GM12878 (cell line): Measurements from ENCODE around the gene CD58. TPM values are rescaled to one million over a fixed set of nuclear protein-coding genes. Genes with fewer than 3 reads are reported as not detected.

ENCODE experiments used
- ATAC-seq: fragments of 200-7000 bp; cut with Tn5 transposase; 3 replicates; pipeline ENCODE4 v1.9.1; 2020; ENCODE audit warnings: mild to moderate bottlenecking, moderate library complexity
- BruUV-seq: library from RNA; stranded (reverse); fragments of 400-500 nt; replicated peaks from 2 replicates; lab custom pipeline; 2021; lab: Mats Ljungman, UMichigan
- CTCF ChIA-PET: fragments of 300-600 bp; sonication (Branson Sonifier 250); formaldehyde crosslinking; extraction: SDS; loops from one replicate; lab custom pipeline; 2021; ENCODE audit warnings: inconsistent platforms; lab: Yijun Ruan, JAX
- POLR2A ChIA-PET: fragments of 350-600 bp; formaldehyde crosslinking; extraction: SDS; loops from one replicate; lab custom pipeline; 2021; ENCODE audit warnings: inconsistent platforms; lab: Charles Lee
- RAD21 ChIA-PET: fragments of 300-600 bp; sonication (Branson Sonifier 250); formaldehyde crosslinking; loops from one replicate; lab custom pipeline; 2023; ENCODE audit warnings: antibody characterized with exemption; ENCODE audit not compliant: unreplicated experiment; lab: Charles Lee
- SMC1A ChIA-PET: fragments of 300-600 bp; sonication (Branson Sonifier 250); formaldehyde crosslinking; loops from one replicate; lab custom pipeline; 2023; ENCODE audit not compliant: unreplicated experiment, uncharacterized antibody; lab: Charles Lee
- DNase-seq: peaks from one replicate; pipeline ENCODE4 v3.0.0-alpha.2; 2011; ENCODE audit warnings: low read depth, low spot score
- FAIRE-seq: peaks from 3 replicates; lab custom pipeline; 2011; peaks lifted over from hg19 to GRCh38; lab: Jason Lieb, UNC
- H2AFZ ChIP-seq: 2 replicates; pipeline ENCODE4 v1.6.0; 2011; ENCODE audit warnings: low read depth, low read length, control low read depth; ENCODE audit not compliant: control insufficient read depth
- H3K27ac ChIP-seq: 2 replicates; pipeline ENCODE4 v1.5.1; 2011; ENCODE audit warnings: control low read depth; ENCODE audit not compliant: control insufficient read depth, insufficient read depth
- H3K27me3 ChIP-seq, 2 experiments: replicated peaks in 1 of 2; 2 replicates each; pipeline versions ENCODE4 v1.6.0 to v1.6.1; 2011; ENCODE audit warnings: low read length in 1 of 2; ENCODE audit not compliant: control insufficient read depth in 2 of 2, insufficient read depth in 2 of 2
- H3K36me3 ChIP-seq, 2 experiments: 2 replicates each; pipeline ENCODE4 v1.5.1; 2011; ENCODE audit warnings: low read length in 1 of 2; ENCODE audit not compliant: control insufficient read depth in 2 of 2, insufficient read depth in 2 of 2
- H3K4me1 ChIP-seq: 2 replicates; pipeline ENCODE4 v1.6.1; 2011; ENCODE audit warnings: mild to moderate bottlenecking, low read length, moderate library complexity, mixed read lengths; ENCODE audit not compliant: control insufficient read depth, insufficient read depth
- H3K4me2 ChIP-seq: 2 replicates; pipeline ENCODE4 v1.6.0; 2011; ENCODE audit warnings: control low read depth; ENCODE audit not compliant: control insufficient read depth, insufficient read depth
- H3K4me3 ChIP-seq: fragments of 200-600 bp; sonication (generic); 2 replicates; pipeline ENCODE4 v1.5.1; 2016
- H3K79me2 ChIP-seq: 2 replicates; pipeline ENCODE4 v1.6.0; 2011; ENCODE audit warnings: low read length; ENCODE audit not compliant: control insufficient read depth, insufficient read depth
- H3K9ac ChIP-seq: 2 replicates; pipeline ENCODE4 v1.8.0; 2011; ENCODE audit warnings: low read length, control low read depth, mixed read lengths; ENCODE audit not compliant: control insufficient read depth, insufficient read depth
- H3K9me3 ChIP-seq: replicated peaks from 3 replicates; pipeline ENCODE4 v1.5.1; 2011; ENCODE audit warnings: mild to moderate bottlenecking, low read length; ENCODE audit not compliant: control insufficient read depth, insufficient read depth
- H4K20me1 ChIP-seq: 2 replicates; pipeline ENCODE4 v1.6.0; 2011; ENCODE audit not compliant: control insufficient read depth, insufficient read depth
- NR2C2 ChIP-seq: IDR thresholded peaks from 2 replicates; pipeline ENCODE4 v1.6.1; 2011; ENCODE audit warnings: borderline replicate concordance, low read depth; ENCODE audit not compliant: control insufficient read depth, insufficient read length
- POLR2AphosphoS2 ChIP-seq: IDR thresholded peaks from 2 replicates; pipeline ENCODE4 v1.6.1; 2011; ENCODE audit warnings: low read depth, mild to moderate bottlenecking, low read length, improper control_type of control experiment, moderate library complexity
- RUNX3 ChIP-seq: IDR thresholded peaks from 2 replicates; pipeline ENCODE4 v1.6.1; 2012; ENCODE audit warnings: low read length, inconsistent platforms
- SIX5 ChIP-seq: IDR thresholded peaks from 2 replicates; pipeline ENCODE4 v1.6.1; 2011; ENCODE audit warnings: mild to moderate bottlenecking, low read depth, low read length, moderate library complexity; ENCODE audit not compliant: severe bottlenecking
- WGBS: methylation state at CpG from one replicate; pipeline ENCODE4 v1.1.6; 2016; ENCODE audit warnings: low lambda C conversion rate; ENCODE audit not compliant: insufficient replicate concordance, insufficient coverage; ENCODE audit errors: missing lambda C conversion rate; 5-methylcytosine and 5-hydroxymethylcytosine counted together
- in situ Hi-C: fragments of 300-500 bp; cut with MboI; formaldehyde crosslinking; loops from 9 replicates; pipeline ENCODE4 v1.14.3; 2018; ENCODE audit warnings: mixed read lengths
- intact Hi-C: fragments of 100-400 bp; cut with micrococcal nuclease; formaldehyde crosslinking; loops from one replicate; pipeline ENCODE4 v1.14.2; 2022; ENCODE audit not compliant: unreplicated experiment
- polyA plus RNA-seq, 11 experiments: library from polyadenylated mRNA; depleted of rRNA in 4 of 11; unstranded in 6 of 11; stranded (reverse) in 5 of 11; fragments of >200 nt; fragmentation: Nextera tagmentation in 4 of 11; fragmentation: Illumina TruSeq in 1 of 11; extraction: Ambion mirVana in 4 of 11; extraction: Trizol in 1 of 11; gene quantifications; 1 replicate in 1 of 11; 2 replicates in 10 of 11; pipeline versions ENCODE4 v1.2.1 to v1.2.3, GENCODE V29; 2011 to 2016; ENCODE audit warnings: inconsistent platforms in 2 of 11, missing spikeins in 2 of 11, low read depth in 1 of 11
- total RNA-seq, 4 experiments: library from RNA; depleted of rRNA in 3 of 4; stranded (reverse); fragments of >200 nt in 3 of 4; fragmentation: Illumina TruSeq in 1 of 4; extraction: Trizol in 1 of 4; gene quantifications; 2 replicates each; pipeline versions ENCODE4 v1.2.1 to v1.2.3, GENCODE V29; 2013 to 2021
- TF ChIP-seq, protein P1 (sequence below): fragments of 450-650 bp; IDR thresholded peaks from 2 replicates; pipeline ENCODE4 v1.6.1; 2014; ENCODE audit warnings: mild to moderate bottlenecking

CD58 gene
- total and polyA plus RNA-seq, 10 of the 15 experiments (the other 5 are each of a cell fraction or from before 2014, with no cell fraction given): 70.4 to 252 (median 129) TPM

DNA sequence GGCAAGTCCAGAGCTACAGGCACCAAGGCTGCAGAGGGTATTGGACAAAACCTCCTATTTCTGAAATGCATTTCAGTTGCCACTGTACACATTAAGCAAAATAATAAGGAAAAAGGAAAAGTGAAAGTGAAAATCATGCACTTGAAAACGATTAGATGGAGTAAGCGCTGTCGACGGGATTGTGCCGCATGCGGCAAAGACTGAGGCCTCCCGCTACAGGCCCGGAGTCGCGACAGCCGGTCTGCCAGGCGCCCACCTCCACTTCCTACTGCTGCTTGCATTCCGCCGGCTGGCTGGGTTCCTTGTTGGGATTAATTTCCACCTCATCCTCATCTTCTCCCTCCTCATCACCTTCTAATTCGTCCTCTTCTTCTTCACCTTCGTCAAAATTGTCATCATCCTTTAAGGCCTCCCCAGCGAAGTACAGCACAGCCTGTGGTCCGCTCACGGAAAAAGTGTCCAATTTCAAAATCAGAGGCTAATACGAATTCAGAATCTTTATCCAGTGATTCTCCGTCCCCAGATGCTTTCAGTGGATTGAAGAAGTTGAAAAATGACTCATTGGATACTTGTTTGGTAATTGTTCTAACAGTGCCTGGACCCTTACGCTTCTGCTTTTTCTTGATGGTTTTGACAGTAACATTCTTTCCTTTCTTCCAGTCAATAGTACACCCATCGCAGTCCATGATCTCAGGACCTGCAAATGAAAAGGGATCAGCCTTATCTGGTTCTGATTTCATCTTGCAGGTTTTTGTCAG, 38.0 kb downstream of the CD58 start:
- TF ChIP-seq, protein P1, sequence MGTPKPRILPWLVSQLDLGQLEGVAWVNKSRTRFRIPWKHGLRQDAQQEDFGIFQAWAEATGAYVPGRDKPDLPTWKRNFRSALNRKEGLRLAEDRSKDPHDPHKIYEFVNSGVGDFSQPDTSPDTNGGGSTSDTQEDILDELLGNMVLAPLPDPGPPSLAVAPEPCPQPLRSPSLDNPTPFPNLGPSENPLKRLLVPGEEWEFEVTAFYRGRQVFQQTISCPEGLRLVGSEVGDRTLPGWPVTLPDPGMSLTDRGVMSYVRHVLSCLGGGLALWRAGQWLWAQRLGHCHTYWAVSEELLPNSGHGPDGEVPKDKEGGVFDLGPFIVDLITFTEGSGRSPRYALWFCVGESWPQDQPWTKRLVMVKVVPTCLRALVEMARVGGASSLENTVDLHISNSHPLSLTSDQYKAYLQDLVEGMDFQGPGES: no peak
- 0 out of 2 replicates have a peak, but pooled peaks have one; percentile 34 for TF ChIP-seq POLR2AphosphoS2
- TF ChIP-seq RUNX3: no peak
- no peak for TF ChIP-seq SIX5
- no peak for TF ChIP-seq NR2C2
- TF ChIP-seq, all 136 proteins: peak for 1
- no peak overlapping the region for H2AFZ ChIP-seq
- FAIRE-seq: peak; percentile 38
- ChIA-PET RAD21 (no interaction called here), POLR2A (no interaction called here), CTCF (no interaction called here), SMC1A (interaction anchor here (1.4 kb wide), 1 partner anchor 13 kb away, joined by 3 read pairs; no protein-coding TSS in a partner anchor)
- H3K79me2 ChIP-seq: peaks cover 10% of the 10 kb centered on the region
- DNase-seq: no peak
- in situ Hi-C loops (no loop called here), intact Hi-C loops (no loop called here)
- WGBS: 98% methylated on average over 23 of the region's 23 CpGs
- H3K27me3 ChIP-seq: no peaks in the 10 kb centered on the region
- peaks cover 21 to 64% of the 10 kb centered on the region in 2 experiments for H3K36me3 ChIP-seq
- no peak overlapping the region for H3K4me2 ChIP-seq
- no peaks in the 10 kb centered on the region for H4K20me1 ChIP-seq
- no peak overlapping the region for H3K4me3 ChIP-seq
- no peak overlapping the region for H3K27ac ChIP-seq
- ATAC-seq: no peak
- H3K9me3 ChIP-seq: no peaks in the 10 kb centered on the region; the same call in none of the 3 replicates
- no peak overlapping the region for H3K9ac ChIP-seq
- BruUV-seq: TSS peak; percentile 18
- no peaks in the 10 kb centered on the region for H3K4me1 ChIP-seq
